Lower leg skin (tissue), 4 donors: ENCODE data around the gene CDK1. TPM values are rescaled to one million over a fixed set of nuclear protein-coding genes. Genes with fewer than 3 reads are reported as not detected.

Experiments used
- DNase-seq, 2 donors: peaks; one replicate each; pipeline ENCODE4 v3.0.0-alpha.2; 2019; ENCODE audit warnings: low spot score in 2 of 2
- H3K4me3 ChIP-seq: fragments of 200-600 bp; sonication (generic); 2 replicates; pipeline ENCODE4 v1.5.1; 2017; ENCODE audit warnings: mild to moderate bottlenecking, low read depth; ENCODE audit not compliant: poor library complexity, severe bottlenecking
- POLR2A ChIP-seq, 2 donors: fragments of 450-650 bp; IDR thresholded peaks; one replicate each; pipeline ENCODE4 v1.6.1; 2016 to 2017; ENCODE audit warnings: antibody characterized with exemption in 2 of 2, mild to moderate bottlenecking in 1 of 2, moderate library complexity in 1 of 2
- WGBS, 2 donors: methylation state at CpG; one replicate each; pipeline ENCODE4 v1.1.5; 2018; 5-methylcytosine and 5-hydroxymethylcytosine counted together
- intact Hi-C: fragments of 100-400 bp; cut with DNase I; formaldehyde crosslinking; loops from one replicate; pipeline ENCODE4 v1.15.0; 2023; ENCODE audit warnings: low total_unique reads
- total RNA-seq, 4 donors: library from RNA; depleted of rRNA; stranded (reverse); fragments of >200 nt; gene quantifications; one replicate each; pipeline ENCODE4 v1.1.0, GENCODE V29; 2016
- TF ChIP-seq, protein P1 (sequence below), 3 donors: fragments of 450-650 bp; IDR thresholded peaks; one replicate each; pipeline ENCODE4 v1.5.1; 2016; ENCODE audit warnings: antibody characterized with exemption in 3 of 3, mild to moderate bottlenecking in 3 of 3, moderate library complexity in 2 of 3

Gene CDK1
- 1 to 10 TPM; 5.1 to 8.4 (median 6.5) TPM for total RNA-seq

DNA sequence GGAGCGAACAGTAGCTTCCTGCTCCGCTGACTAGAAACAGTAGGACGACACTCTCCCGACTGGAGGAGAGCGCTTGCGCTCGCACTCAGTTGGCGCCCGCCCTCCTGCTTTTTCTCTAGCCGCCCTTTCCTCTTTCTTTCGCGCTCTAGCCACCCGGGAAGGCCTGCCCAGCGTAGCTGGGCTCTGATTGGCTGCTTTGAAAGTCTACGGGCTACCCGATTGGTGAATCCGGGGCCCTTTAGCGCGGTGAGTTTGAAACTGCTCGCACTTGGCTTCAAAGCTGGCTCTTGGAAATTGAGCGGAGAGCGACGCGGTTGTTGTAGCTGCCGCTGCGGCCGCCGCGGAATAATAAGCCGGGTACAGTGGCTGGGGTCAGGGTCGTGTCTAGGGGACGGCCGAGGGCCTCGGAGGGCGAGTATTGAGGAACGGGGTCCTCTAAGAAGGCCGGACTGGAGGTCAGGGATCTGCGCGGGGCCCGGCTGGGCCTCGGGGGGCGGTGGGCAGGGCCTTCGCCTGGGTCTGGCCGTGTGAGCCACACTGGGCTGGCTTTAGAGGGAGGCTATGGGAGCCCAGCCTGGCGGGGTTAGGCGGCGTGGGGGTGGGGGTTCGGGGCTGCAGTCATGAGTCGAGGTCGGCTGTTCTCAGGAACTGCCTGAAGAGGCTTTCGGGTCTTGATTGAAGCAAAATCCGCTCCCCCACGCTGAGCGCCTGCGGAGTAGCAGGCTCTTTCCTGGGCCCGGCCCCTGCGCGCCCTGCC is at the start of gene CDK1:
CDK1 (plus strand) TSS at position 265 of the 757 bp plus-strand sequence. CDS start 1,688 bp downstream, outside the sequence.
- intact Hi-C loops: no loop called here
- 0 to 1% methylated on average over 40 of the region's 58 CpGs for WGBS, 2 donors
- TF ChIP-seq POLR2A (IDR thresholded peaks at IDR 0.05): no peak
- TF ChIP-seq, protein P1, sequence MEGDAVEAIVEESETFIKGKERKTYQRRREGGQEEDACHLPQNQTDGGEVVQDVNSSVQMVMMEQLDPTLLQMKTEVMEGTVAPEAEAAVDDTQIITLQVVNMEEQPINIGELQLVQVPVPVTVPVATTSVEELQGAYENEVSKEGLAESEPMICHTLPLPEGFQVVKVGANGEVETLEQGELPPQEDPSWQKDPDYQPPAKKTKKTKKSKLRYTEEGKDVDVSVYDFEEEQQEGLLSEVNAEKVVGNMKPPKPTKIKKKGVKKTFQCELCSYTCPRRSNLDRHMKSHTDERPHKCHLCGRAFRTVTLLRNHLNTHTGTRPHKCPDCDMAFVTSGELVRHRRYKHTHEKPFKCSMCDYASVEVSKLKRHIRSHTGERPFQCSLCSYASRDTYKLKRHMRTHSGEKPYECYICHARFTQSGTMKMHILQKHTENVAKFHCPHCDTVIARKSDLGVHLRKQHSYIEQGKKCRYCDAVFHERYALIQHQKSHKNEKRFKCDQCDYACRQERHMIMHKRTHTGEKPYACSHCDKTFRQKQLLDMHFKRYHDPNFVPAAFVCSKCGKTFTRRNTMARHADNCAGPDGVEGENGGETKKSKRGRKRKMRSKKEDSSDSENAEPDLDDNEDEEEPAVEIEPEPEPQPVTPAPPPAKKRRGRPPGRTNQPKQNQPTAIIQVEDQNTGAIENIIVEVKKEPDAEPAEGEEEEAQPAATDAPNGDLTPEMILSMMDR (IDR thresholded peaks at IDR 0.05): no peak
- peak within 1 kb of the TSS; percentile 63 for H3K4me3 ChIP-seq
- peak; percentile 95 to 98 for DNase-seq

- TF ChIP-seq, protein P1 (IDR thresholded peaks at IDR 0.05): no peak
- TF ChIP-seq POLR2A (IDR thresholded peaks at IDR 0.05): no peak
- H3K4me3 ChIP-seq: no peak overlapping the region
- intact Hi-C loops: no loop called here
- no peak for DNase-seq
These were observed 49.2 kb upstream of the CDK1 start for GRCh38 chr10:60729106-60729505.

DNA sequence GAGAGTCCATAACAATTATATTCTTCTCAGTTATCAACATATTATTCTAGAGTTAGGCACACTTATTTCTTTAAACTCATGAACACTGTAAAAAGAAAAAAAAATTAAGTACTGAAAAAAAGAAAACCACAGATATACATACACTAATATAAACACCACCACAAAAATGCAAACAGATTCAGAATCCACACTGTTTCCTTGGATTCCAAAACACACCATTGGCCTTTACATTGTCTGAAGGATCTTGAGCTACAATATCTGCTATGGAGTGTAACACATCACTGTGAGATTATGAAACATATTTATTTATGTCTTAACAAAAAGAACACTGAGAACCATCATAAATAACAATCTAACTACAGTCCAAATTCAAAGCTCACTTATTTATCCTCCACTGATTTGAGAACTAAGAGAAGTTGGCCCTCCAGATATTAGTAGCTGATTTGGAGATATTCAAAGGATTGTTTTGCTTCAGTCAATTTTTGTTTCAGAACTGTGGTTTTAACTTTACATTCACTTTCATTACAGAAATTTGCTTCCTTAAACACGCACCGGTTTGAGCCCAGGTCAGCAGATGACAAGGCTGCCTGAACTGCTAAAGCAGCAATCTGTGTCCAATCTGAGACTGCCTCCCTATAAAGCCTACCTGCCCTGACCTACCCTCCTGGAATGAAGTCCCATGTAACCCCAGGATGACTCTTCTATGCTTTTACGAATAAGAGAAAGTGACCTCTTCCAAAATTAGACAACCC is 47.0 kb upstream of the CDK1 start:
- intact Hi-C loops: no loop called here
- WGBS, 2 donors: 42 to 49% methylated on average over 3 of the region's 3 CpGs
- no peak overlapping the region for H3K4me3 ChIP-seq
- no peak for TF ChIP-seq POLR2A (IDR thresholded peaks at IDR 0.05)
- TF ChIP-seq, protein P1 (IDR thresholded peaks at IDR 0.05): no peak
- DNase-seq: no peak

- no peak for TF ChIP-seq POLR2A (IDR thresholded peaks at IDR 0.05)
- WGBS, 2 donors: 25 to 37% methylated on average over 20 of the region's 20 CpGs
- intact Hi-C loops: no loop called here
- peak overlapping the region; percentile 68 for H3K4me3 ChIP-seq
- DNase-seq: no peak
These were observed 46.0 kb upstream of the CDK1 start for GRCh38 chr10:60732198-60732806.

- intact Hi-C loops: no loop called here
- no peak for TF ChIP-seq POLR2A (IDR thresholded peaks at IDR 0.05)
- TF ChIP-seq, protein P1 (IDR thresholded peaks at IDR 0.05): no peak
- H3K4me3 ChIP-seq: peak overlapping the region; percentile 68
- WGBS, 2 donors: 0 to 2% methylated on average over 15 to 46 of the region's 60 CpGs
- DNase-seq: peak in 1 of 2 donors; percentile 85
These were observed 45.3 kb upstream of the CDK1 start for GRCh38 chr10:60732807-60733516.
